Kidney (tissue), 14 donors: ENCODE measurements around the gene LRRC41. TPM values are rescaled to one million over a fixed set of nuclear protein-coding genes. Genes with fewer than 3 reads are reported as not detected.
"Not testable (repeated sequence)": the region's sequence is repeated elsewhere in the genome, so short reads cannot be mapped to it uniquely, and the experiment has no call there.

Experiments
- DNase-seq, 5 donors: peaks; one replicate each; pipeline ENCODE4 v3.0.0-alpha.2; 2013 to 2020
- FAIRE-seq: peaks from 2 replicates; lab custom pipeline; 2012; peaks lifted over from hg19 to GRCh38; lab: Jason Lieb, UNC
- H3K27ac ChIP-seq, 2 donors: one replicate each; pipeline ENCODE4 v1.7.0; 2013; ENCODE audit warnings: low read depth in 2 of 2, low read length in 2 of 2, inconsistent platforms in 1 of 2
- H3K27me3 ChIP-seq: one replicate; pipeline ENCODE4 v1.7.1; 2013; ENCODE audit warnings: low read length, inconsistent platforms; ENCODE audit not compliant: control insufficient read depth, insufficient read depth
- H3K36me3 ChIP-seq, 3 donors: one replicate each; pipeline versions ENCODE4 v1.7.0 to v1.7.1; 2013; ENCODE audit warnings: low read length in 3 of 3, control low read depth in 1 of 3, inconsistent platforms in 1 of 3; ENCODE audit not compliant: insufficient read depth in 3 of 3, control insufficient read depth in 2 of 3
- H3K4me1 ChIP-seq, 3 donors: one replicate each; pipeline versions ENCODE4 v1.7.0 to v1.7.1; 2013; ENCODE audit warnings: low read length in 3 of 3, inconsistent platforms in 1 of 3, low read depth in 1 of 3; ENCODE audit not compliant: control insufficient read depth in 2 of 3, insufficient read depth in 2 of 3
- H3K4me3 ChIP-seq, 3 donors: one replicate each; pipeline versions ENCODE4 v1.7.0 to v1.8.1; 2013; ENCODE audit warnings: low read length in 3 of 3, control low read depth in 1 of 3, inconsistent platforms in 1 of 3
- H3K9ac ChIP-seq, 3 donors: one replicate each; pipeline versions ENCODE4 v1.7.0 to v1.7.1; 2013; ENCODE audit warnings: low read length in 3 of 3, control low read depth in 1 of 3, inconsistent platforms in 1 of 3
- H3K9me3 ChIP-seq, 3 donors: one replicate each; pipeline versions ENCODE4 v1.7.0 to v1.7.1; 2013; ENCODE audit warnings: low read length in 3 of 3, control low read depth in 1 of 3, inconsistent platforms in 1 of 3; ENCODE audit not compliant: control insufficient read depth in 2 of 3, insufficient read depth in 1 of 3
- intact Hi-C: fragments of 100-400 bp; cut with DNase I; formaldehyde crosslinking; loops from one replicate; pipeline ENCODE4 v1.11.1; 2022
- polyA plus RNA-seq: library from polyadenylated mRNA; stranded (reverse); fragments of 350-450 nt; fragmentation: Illumina TruSeq; extraction: RNeasy Lipid Tissue Mini Kit (QIAGEN cat#74804); gene quantifications from one replicate; pipeline ENCODE4 v1.2.3, GENCODE V29; 2014; ENCODE audit warnings: low read depth, low replicate concordance; ENCODE audit not compliant: insufficient read depth
- total RNA-seq: library from RNA; stranded (reverse); fragmentation: NEBNext Ultra II Directional; extraction: Animal tissue kit (Norgen Biotek cat#: 25700); gene quantifications from one replicate; pipeline ENCODE4 v1.2.1, GENCODE V29; 2021
- TF ChIP-seq, protein P1 (sequence below): IDR thresholded peaks from 3 replicates; pipeline ENCODE4 v1.5.1; 2012; ENCODE audit warnings: mild to moderate bottlenecking, moderate library complexity, borderline replicate concordance; ENCODE audit not compliant: insufficient read depth; ENCODE audit errors: extremely low read depth
- donor health status: control.
- donor health status: control.
- donor health status: control.
- donor health status: control.
- donor health status: control.
- donor health status: DM: yes; HTN: yes; CAD: no.
- donor health status: Normal renal cell carcinoma (clear cell type).

LRRC41 gene
- total and polyA plus RNA-seq, 2 donors from 2014 or later: 37.4 to 59.6 TPM

DNA sequence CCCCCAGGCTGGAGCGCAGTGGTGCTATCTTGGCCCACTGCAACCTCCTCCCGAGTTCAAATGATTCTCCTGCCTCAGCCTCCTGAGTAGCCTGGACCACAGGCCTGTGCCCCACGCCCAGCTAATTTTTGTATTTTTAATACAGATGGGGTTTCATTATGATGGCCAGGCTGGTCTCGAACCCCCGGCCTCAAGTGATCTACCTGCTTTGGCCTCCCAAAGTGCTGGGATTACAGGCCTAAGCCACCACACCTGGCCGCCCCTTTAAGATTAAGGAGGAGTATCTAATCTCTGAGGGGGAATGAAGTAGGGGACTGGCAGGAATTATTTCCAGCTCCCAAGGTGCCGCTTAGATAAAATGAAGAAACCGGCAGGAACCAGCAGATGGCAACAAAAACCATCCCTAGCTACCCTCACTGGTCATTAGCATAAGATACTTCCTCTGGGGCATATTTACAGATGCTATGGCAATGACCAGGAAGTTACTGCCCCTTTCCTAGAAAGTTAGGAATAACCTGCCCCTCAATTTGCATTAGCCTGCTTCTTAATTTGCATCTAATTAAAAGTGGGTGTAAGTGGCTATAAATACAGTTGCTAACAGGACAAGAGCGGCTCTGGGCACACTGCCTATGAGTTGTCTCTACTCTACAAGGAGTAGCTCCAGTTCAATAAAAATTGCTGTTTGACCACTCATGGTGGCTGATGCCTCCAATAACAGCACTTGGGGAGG lies 30.0 kb upstream of the LRRC41 start:
- intact Hi-C loops: no loop called here
- no peaks in the 10 kb centered on the region for H3K27me3 ChIP-seq
- TF ChIP-seq, protein P1, sequence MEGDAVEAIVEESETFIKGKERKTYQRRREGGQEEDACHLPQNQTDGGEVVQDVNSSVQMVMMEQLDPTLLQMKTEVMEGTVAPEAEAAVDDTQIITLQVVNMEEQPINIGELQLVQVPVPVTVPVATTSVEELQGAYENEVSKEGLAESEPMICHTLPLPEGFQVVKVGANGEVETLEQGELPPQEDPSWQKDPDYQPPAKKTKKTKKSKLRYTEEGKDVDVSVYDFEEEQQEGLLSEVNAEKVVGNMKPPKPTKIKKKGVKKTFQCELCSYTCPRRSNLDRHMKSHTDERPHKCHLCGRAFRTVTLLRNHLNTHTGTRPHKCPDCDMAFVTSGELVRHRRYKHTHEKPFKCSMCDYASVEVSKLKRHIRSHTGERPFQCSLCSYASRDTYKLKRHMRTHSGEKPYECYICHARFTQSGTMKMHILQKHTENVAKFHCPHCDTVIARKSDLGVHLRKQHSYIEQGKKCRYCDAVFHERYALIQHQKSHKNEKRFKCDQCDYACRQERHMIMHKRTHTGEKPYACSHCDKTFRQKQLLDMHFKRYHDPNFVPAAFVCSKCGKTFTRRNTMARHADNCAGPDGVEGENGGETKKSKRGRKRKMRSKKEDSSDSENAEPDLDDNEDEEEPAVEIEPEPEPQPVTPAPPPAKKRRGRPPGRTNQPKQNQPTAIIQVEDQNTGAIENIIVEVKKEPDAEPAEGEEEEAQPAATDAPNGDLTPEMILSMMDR: no peak
- no peaks in the 10 kb centered on the region for H3K4me1 ChIP-seq
- DNase-seq: peak in 3 of 5 donors; percentile 21 to 48 (median 39)
- H3K27ac ChIP-seq: no peak overlapping the region
- H3K36me3 ChIP-seq: no peaks in the 10 kb centered on the region
- H3K9me3 ChIP-seq: no peaks in the 10 kb centered on the region
- no peak overlapping the region for H3K4me3 ChIP-seq
- no peak overlapping the region for H3K9ac ChIP-seq
- no peak for FAIRE-seq

DNA sequence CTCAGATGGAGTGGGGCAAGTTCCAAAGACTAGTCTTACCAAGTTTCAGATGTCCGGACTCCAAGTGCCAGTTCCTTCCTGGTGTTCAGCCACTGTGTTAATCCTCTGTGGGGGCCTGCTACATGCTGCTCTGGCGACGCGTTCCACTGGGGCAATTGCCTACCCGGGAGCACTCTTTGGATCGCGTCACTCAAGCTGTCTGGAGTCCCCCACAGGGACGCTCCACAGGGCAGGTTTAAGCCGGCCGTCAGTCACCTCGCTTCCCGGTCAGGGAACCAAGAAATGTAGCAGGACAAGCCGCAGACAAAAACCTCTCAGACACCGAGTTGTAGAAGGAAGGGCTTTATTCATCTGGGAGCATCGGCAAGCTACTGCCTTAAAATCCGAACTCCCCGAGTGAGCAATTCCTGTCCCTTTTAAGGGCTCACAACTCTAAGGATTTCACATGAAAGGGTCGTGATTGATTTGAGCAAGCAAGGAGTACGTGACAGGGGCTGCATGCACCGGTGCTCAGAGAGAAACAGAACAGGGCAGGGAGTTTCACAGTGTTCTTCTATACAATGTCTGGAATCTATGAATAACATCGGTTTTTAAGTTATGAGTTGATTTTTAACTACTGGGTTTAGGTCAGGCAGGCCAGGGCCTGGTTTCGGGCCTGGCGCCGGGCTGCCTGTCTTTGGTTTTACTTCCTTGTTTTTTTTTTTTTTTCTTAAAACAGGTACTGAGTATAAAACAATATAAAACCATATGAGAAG lies 28.5 kb upstream of the LRRC41 start:
- H3K27me3 ChIP-seq, H3K4me3 ChIP-seq, H3K36me3 ChIP-seq, H3K9me3 ChIP-seq, intact Hi-C loops, H3K4me1 ChIP-seq, FAIRE-seq, H3K9ac ChIP-seq: not testable (repeated sequence)
- peak; percentile 52 to 73 (median 61) for DNase-seq
- H3K27ac ChIP-seq: peak overlapping the region; percentile 51 to 65

DNA sequence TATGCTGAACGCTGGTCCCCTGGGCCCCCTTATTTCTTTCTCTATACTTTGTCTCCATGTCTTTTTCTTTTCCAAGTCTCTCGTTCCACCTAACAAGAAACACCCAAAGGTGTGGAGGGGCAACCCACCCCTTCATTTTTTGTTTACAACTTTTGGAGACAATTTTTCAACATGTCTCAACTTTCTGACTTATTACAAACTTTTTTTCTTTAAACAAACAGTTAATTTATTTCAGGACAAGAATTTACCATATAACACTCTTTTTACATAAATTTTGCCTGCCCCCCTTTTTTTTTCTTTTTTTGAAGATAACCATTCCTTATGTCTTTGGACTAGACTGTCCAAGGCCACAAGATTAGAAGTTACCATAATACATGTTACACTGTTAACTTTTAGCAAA lies 27.0 kb upstream of the LRRC41 start:
- H3K4me1 ChIP-seq, DNase-seq, H3K9me3 ChIP-seq, intact Hi-C loops, FAIRE-seq, H3K9ac ChIP-seq, H3K27me3 ChIP-seq, H3K4me3 ChIP-seq, H3K27ac ChIP-seq, H3K36me3 ChIP-seq: not testable (repeated sequence)

DNA sequence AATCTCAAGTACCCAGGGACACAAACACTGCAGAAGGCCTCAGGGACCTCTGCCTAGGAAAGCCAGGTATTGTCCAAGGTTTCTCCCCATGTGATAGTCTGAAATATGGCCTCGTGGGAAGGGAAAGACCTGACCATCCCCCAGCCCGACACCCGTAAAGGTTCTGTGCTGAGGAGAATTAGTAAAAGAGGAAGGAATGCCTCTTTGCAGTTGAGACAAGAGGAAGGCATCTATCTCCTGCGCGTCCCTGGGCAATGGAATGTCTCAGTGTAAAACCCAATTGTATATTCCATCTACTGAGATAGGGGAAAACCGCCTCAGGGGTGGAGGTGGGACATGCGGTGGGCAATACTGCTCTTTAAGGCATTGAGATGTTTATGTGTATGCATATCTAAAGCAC lies 26.4 kb upstream of the LRRC41 start:
- H3K9ac ChIP-seq, H3K27ac ChIP-seq, FAIRE-seq, H3K9me3 ChIP-seq, H3K4me3 ChIP-seq, H3K27me3 ChIP-seq, DNase-seq, intact Hi-C loops, H3K4me1 ChIP-seq, H3K36me3 ChIP-seq: not testable (repeated sequence)

DNA sequence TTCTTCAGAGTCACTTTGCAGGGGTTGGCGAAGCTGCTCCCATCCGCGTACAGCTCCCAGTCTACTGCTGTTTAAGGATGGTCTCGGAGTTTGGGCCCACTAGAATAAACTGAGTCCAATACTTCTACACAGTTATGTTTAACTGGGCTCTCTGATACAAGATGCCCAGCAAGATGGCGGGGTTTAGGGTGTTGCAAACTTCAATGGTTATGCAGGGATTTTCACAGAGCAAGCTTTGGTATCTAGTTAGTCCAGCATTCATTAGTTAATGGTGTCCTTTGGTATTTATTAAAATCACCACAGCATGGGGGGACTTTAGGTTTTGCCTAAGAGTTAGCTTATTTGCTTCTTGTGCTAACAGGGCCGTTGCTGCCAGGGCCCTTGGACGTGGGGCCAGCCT lies 24.8 kb upstream of the LRRC41 start:
- H3K27me3 ChIP-seq, H3K4me1 ChIP-seq, H3K9ac ChIP-seq, DNase-seq, H3K36me3 ChIP-seq, FAIRE-seq, intact Hi-C loops, H3K4me3 ChIP-seq, H3K27ac ChIP-seq, H3K9me3 ChIP-seq: not testable (repeated sequence)

DNA sequence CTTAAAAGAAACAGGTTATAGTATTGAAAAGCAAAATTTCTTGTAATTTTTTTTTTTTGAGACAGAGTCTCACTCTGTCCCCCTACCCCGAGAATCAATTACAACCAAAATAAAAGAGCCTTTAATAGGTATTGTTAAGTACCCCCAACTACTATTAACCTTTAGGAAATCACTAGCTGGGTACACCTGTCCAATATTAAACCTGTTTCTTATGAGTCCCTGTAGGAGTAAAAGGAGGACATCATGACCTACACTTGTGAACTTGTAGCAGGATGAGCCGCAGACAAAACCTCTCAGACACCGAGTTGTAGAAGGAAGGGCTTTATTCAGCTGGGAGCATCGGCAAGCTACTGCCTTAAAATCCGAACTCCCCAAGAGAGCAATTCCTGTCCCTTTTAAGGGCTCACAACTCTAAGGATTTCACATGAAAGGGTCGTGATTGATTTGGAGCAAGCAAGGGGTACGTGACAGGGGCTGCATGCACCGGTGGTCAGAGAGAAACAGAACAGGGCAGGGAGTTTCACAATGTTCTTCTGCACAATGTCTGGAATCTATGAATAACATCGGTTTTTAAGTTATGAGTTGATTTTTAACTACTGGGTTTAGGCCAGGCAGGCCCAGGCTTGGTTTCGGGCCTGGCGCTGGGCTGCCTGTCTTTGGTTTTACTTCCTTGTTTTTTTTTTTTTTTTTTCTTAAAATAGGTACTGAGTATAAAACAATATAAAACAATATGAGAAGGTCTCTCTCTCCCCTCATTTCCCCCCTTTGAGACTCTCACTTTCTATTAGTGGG lies 22.1 kb upstream of the LRRC41 start:
- H3K4me1 ChIP-seq, H3K27me3 ChIP-seq, DNase-seq, H3K9me3 ChIP-seq, H3K9ac ChIP-seq, FAIRE-seq, H3K36me3 ChIP-seq, H3K4me3 ChIP-seq, intact Hi-C loops: not testable (repeated sequence)
- peak overlapping the region; percentile 8 to 51 for H3K27ac ChIP-seq

DNA sequence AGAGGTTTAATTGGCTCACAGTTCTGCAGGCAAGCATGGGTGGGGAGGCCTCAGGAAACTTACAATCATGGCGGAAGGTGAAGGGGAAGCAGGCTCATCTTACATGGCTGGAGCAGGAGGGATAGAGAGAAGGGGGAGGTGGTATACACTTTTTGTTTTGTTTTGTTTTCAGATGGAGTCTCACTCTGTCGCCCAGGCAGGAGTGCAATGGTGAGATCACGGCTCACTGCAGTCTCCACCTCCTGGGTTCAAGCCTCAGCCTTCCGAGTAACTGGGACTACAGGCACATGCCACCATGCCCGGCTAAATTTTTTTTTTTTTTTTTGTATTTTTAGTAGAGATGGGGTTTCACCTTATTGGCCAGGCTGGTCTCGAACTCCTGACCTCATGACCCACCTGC lies 18.8 kb upstream of the LRRC41 start:
- H3K4me3 ChIP-seq, intact Hi-C loops, H3K27me3 ChIP-seq, H3K9me3 ChIP-seq, H3K36me3 ChIP-seq, H3K9ac ChIP-seq, H3K27ac ChIP-seq, H3K4me1 ChIP-seq, FAIRE-seq, DNase-seq: not testable (repeated sequence)
